ENCODE data around the gene CHRNA5. TPM values are rescaled to one million over a fixed set of nuclear protein-coding genes. Genes with fewer than 3 reads are reported as not detected.

The CHRNA5 gene
- total and polyA plus RNA-seq, 7 experiments from 2014 or later = 0.10 to 3.4 (median 0.62) TPM; not detected in 2

- Histone ChIP-seq H3K27ac (ENCODE audit: low read depth, low read length) (peak overlapping the region; percentile 99), H3K27me3 (ENCODE audit: control insufficient read depth in 2 of 2, insufficient read depth in 2 of 2, low read length in 2 of 2) (no peaks in the 10 kb centered on the region), H3K4me1 (ENCODE audit: control insufficient read depth in 2 of 2, insufficient read depth in 2 of 2, low read length in 2 of 2) (peaks cover 19 to 23% of the 10 kb centered on the region in 2 donors), H3K36me3 (ENCODE audit: control insufficient read depth in 2 of 3, insufficient read depth in 3 of 3, low read length in 3 of 3) (peaks cover 13 to 39% (median 22%) of the 10 kb centered on the region in 3 experiments), H3K9me3 (ENCODE audit: control insufficient read depth in 2 of 3, low read length in 3 of 3) (no peaks in the 10 kb centered on the region), H3K4me3 (ENCODE audit: low read length) (peak overlapping the region; percentile 89)
- Mint-ChIP-seq H3K27me3 (peaks cover 0 to 4% (median 0%) of the 10 kb centered on the region in 5 donors), H3K36me3 (peaks cover 0 to 24% (median 19%) of the 10 kb centered on the region in 5 donors), H3K4me3 (peak overlapping the region; percentile 86 to 99 (median 92)), H3K9me3 (peaks cover 0 to 11% (median 0%) of the 10 kb centered on the region in 11 donors), H3K4me1 (peaks cover 18 to 51% (median 35%) of the 10 kb centered on the region in 7 donors), H3K27ac (peak overlapping the region; percentile 91 to 100 (median 99))
- CTCF ChIA-PET = no interaction called here
- ATAC-seq (no peak), DNase-seq (no peak)
- intact Hi-C loops (cut with micrococcal nuclease) = loop anchor here (2.0 kb wide), 3 partner anchors 23 to 393 kb away; partner anchors contain the start of genes CHRNA5 (in 1 of the 2), IDH3A (in 1 of the 2) and SKIC8 (in 1 of the 2)
- POLR2A ChIA-PET = interaction anchor here (0.7 to 2.4 kb wide), 6 partner anchors 7 to 132 kb away, joined by 3 to 43 read pairs (median 3); partner anchors contain the start of gene IREB2
Measured at GRCh38 chr15:78541744-78542034, 23.6 kb upstream of the CHRNA5 start.

GRCh38 chr15:78542647-78543046, 22.7 kb upstream of the CHRNA5 start:
- intact Hi-C loops (cut with micrococcal nuclease) = no loop called here
- Histone ChIP-seq H3K4me1 (ENCODE audit: control insufficient read depth in 2 of 2, insufficient read depth in 2 of 2, low read length in 2 of 2) (peaks cover 19 to 23% of the 10 kb centered on the region in 2 donors), H3K36me3 (ENCODE audit: control insufficient read depth in 2 of 3, insufficient read depth in 3 of 3, low read length in 3 of 3) (peaks cover 13 to 49% (median 22%) of the 10 kb centered on the region in 3 experiments), H3K27me3 (ENCODE audit: control insufficient read depth in 2 of 2, insufficient read depth in 2 of 2, low read length in 2 of 2) (no peaks in the 10 kb centered on the region), H3K27ac (ENCODE audit: low read depth, low read length) (peak overlapping the region; percentile 99), H3K9me3 (ENCODE audit: control insufficient read depth in 2 of 3, low read length in 3 of 3) (no peaks in the 10 kb centered on the region), H3K4me3 (ENCODE audit: low read length) (no peak overlapping the region)
- DNase-seq (no peak), ATAC-seq (no peak)
- peak overlapping the region; percentile 34 to 98 (median 90) for H3K4me3 Mint-ChIP-seq
- peak overlapping the region in 7 of 9 donors; percentile 56 to 99 (median 82) for H3K27ac Mint-ChIP-seq
- H3K36me3 Mint-ChIP-seq = peaks cover 0 to 29% (median 19%) of the 10 kb centered on the region in 5 donors
- CTCF ChIA-PET = interaction anchor here (0.7 kb wide), 1 partner anchor 105 kb away, joined by 3 read pairs; the partner anchor contains the start of gene IREB2
- POLR2A ChIA-PET = interaction anchor here (1.6 kb wide), 1 partner anchor 105 kb away, joined by 5 read pairs; the partner anchor contains the start of gene IREB2
- H3K27me3 Mint-ChIP-seq = peaks cover 0 to 4% (median 0%) of the 10 kb centered on the region in 5 donors
- peaks cover 0 to 11% (median 0%) of the 10 kb centered on the region in 11 donors for H3K9me3 Mint-ChIP-seq
- peaks cover 18 to 51% (median 35%) of the 10 kb centered on the region in 7 donors for H3K4me1 Mint-ChIP-seq

GRCh38 chr15:78550194-78550593, 15.1 kb upstream of the CHRNA5 start:
- ATAC-seq = no peak
- H3K36me3 ChIP-seq (ENCODE audit: control insufficient read depth in 2 of 3, insufficient read depth in 3 of 3, low read length in 3 of 3) = peaks cover 18 to 63% (median 26%) of the 10 kb centered on the region in 3 experiments

GRCh38 chr15:78550815-78551214, 14.5 kb upstream of the CHRNA5 start:
- H3K9me3 Mint-ChIP-seq = no peaks in the 10 kb centered on the region

More at GRCh38 chr15:78550194-78550593, 15.1 kb upstream of the CHRNA5 start:
- Histone ChIP-seq H3K4me3 (ENCODE audit: low read length) (no peak overlapping the region), H3K4me1 (ENCODE audit: control insufficient read depth in 2 of 2, insufficient read depth in 2 of 2, low read length in 2 of 2) (no peaks in the 10 kb centered on the region), H3K27ac (ENCODE audit: low read depth, low read length) (no peak overlapping the region), H3K27me3 (ENCODE audit: control insufficient read depth in 2 of 2, insufficient read depth in 2 of 2, low read length in 2 of 2) (no peaks in the 10 kb centered on the region), H3K9me3 (ENCODE audit: control insufficient read depth in 2 of 3, low read length in 3 of 3) (no peaks in the 10 kb centered on the region)
- peaks cover 5 to 35% (median 23%) of the 10 kb centered on the region in 5 donors for H3K36me3 Mint-ChIP-seq
- no peak overlapping the region for H3K4me3 Mint-ChIP-seq
- H3K9me3 Mint-ChIP-seq = no peaks in the 10 kb centered on the region
- H3K27ac Mint-ChIP-seq = no peak overlapping the region
- H3K27me3 Mint-ChIP-seq = no peaks in the 10 kb centered on the region
- POLR2A ChIA-PET = no interaction called here
- no peak for DNase-seq
- H3K4me1 Mint-ChIP-seq = peaks cover 0 to 6% (median 4%) of the 10 kb centered on the region in 7 donors
- CTCF ChIA-PET = no interaction called here
- intact Hi-C loops (cut with micrococcal nuclease) = no loop called here

GRCh38 chr15:78551902-78552301, 13.4 kb upstream of the CHRNA5 start:
- Histone ChIP-seq H3K4me3 (ENCODE audit: low read length) (no peak overlapping the region), H3K4me1 (ENCODE audit: control insufficient read depth in 2 of 2, insufficient read depth in 2 of 2, low read length in 2 of 2) (no peaks in the 10 kb centered on the region), H3K27ac (ENCODE audit: low read depth, low read length) (no peak overlapping the region), H3K27me3 (ENCODE audit: control insufficient read depth in 2 of 2, insufficient read depth in 2 of 2, low read length in 2 of 2) (no peaks in the 10 kb centered on the region), H3K9me3 (ENCODE audit: control insufficient read depth in 2 of 3, low read length in 3 of 3) (no peaks in the 10 kb centered on the region), H3K36me3 (ENCODE audit: control insufficient read depth in 2 of 3, insufficient read depth in 3 of 3, low read length in 3 of 3) (peaks cover 8 to 46% (median 15%) of the 10 kb centered on the region in 3 experiments)
- peaks cover 0 to 4% (median 0%) of the 10 kb centered on the region in 7 donors for H3K4me1 Mint-ChIP-seq
- DNase-seq (no peak), ATAC-seq (no peak)
- H3K4me3 Mint-ChIP-seq = no peak overlapping the region
- ChIA-PET POLR2A (interaction anchor here (0.6 kb wide), 1 partner anchor 11 kb away, joined by 3 read pairs; no protein-coding TSS in a partner anchor), CTCF (no interaction called here)
- peaks cover 5 to 23% (median 21%) of the 10 kb centered on the region in 5 donors for H3K36me3 Mint-ChIP-seq
- intact Hi-C loops (cut with micrococcal nuclease) = no loop called here
- no peak overlapping the region for H3K27ac Mint-ChIP-seq
- no peaks in the 10 kb centered on the region for H3K9me3 Mint-ChIP-seq
- peaks cover 0 to 1% (median 0%) of the 10 kb centered on the region in 5 donors for H3K27me3 Mint-ChIP-seq

More at GRCh38 chr15:78550815-78551214, 14.5 kb upstream of the CHRNA5 start:
- peak overlapping the region in 2 of 9 donors; percentile 2 to 34 for H3K27ac Mint-ChIP-seq
- Histone ChIP-seq H3K9me3 (ENCODE audit: control insufficient read depth in 2 of 3, low read length in 3 of 3) (no peaks in the 10 kb centered on the region), H3K27me3 (ENCODE audit: control insufficient read depth in 2 of 2, insufficient read depth in 2 of 2, low read length in 2 of 2) (no peaks in the 10 kb centered on the region), H3K27ac (ENCODE audit: low read depth, low read length) (no peak overlapping the region), H3K4me1 (ENCODE audit: control insufficient read depth in 2 of 2, insufficient read depth in 2 of 2, low read length in 2 of 2) (no peaks in the 10 kb centered on the region), H3K36me3 (ENCODE audit: control insufficient read depth in 2 of 3, insufficient read depth in 3 of 3, low read length in 3 of 3) (peaks cover 12 to 57% (median 20%) of the 10 kb centered on the region in 3 experiments), H3K4me3 (ENCODE audit: low read length) (no peak overlapping the region)
- H3K4me3 Mint-ChIP-seq = no peak overlapping the region
- H3K36me3 Mint-ChIP-seq = peaks cover 5 to 29% (median 23%) of the 10 kb centered on the region in 5 donors
- ATAC-seq (no peak), DNase-seq (no peak)
- POLR2A ChIA-PET = no interaction called here
- intact Hi-C loops (cut with micrococcal nuclease) = no loop called here
- H3K4me1 Mint-ChIP-seq = peaks cover 0 to 4% (median 0%) of the 10 kb centered on the region in 7 donors
- CTCF ChIA-PET = no interaction called here
- H3K27me3 Mint-ChIP-seq = no peaks in the 10 kb centered on the region

GRCh38 chr15:78552597-78552996, 12.7 kb upstream of the CHRNA5 start:
- no peaks in the 10 kb centered on the region for H3K9me3 Mint-ChIP-seq
- Histone ChIP-seq H3K27ac (ENCODE audit: low read depth, low read length) (no peak overlapping the region), H3K36me3 (ENCODE audit: control insufficient read depth in 2 of 3, insufficient read depth in 3 of 3, low read length in 3 of 3) (peaks cover 8 to 39% (median 15%) of the 10 kb centered on the region in 3 experiments), H3K4me3 (ENCODE audit: low read length) (no peak overlapping the region), H3K27me3 (ENCODE audit: control insufficient read depth in 2 of 2, insufficient read depth in 2 of 2, low read length in 2 of 2) (no peaks in the 10 kb centered on the region), H3K9me3 (ENCODE audit: control insufficient read depth in 2 of 3, low read length in 3 of 3) (no peaks in the 10 kb centered on the region), H3K4me1 (ENCODE audit: control insufficient read depth in 2 of 2, insufficient read depth in 2 of 2, low read length in 2 of 2) (no peaks in the 10 kb centered on the region)
- ChIA-PET POLR2A (no interaction called here), CTCF (no interaction called here)
- no peak for DNase-seq
- intact Hi-C loops (cut with micrococcal nuclease) = no loop called here
- ATAC-seq = no peak
- peaks cover 0 to 4% (median 0%) of the 10 kb centered on the region in 7 donors for H3K4me1 Mint-ChIP-seq
- peak overlapping the region in 1 of 9 donors; percentile 17 for H3K27ac Mint-ChIP-seq
- no peak overlapping the region for H3K4me3 Mint-ChIP-seq
- peaks cover 5 to 22% (median 18%) of the 10 kb centered on the region in 5 donors for H3K36me3 Mint-ChIP-seq
- H3K27me3 Mint-ChIP-seq = peaks cover 0 to 6% (median 0%) of the 10 kb centered on the region in 5 donors

Measured in naive thymus-derived CD4-positive, alpha-beta T cell (primary cell).